MCF 10A (cell line): ENCODE measurements around the gene CYP3A5. TPM values are rescaled to one million over a fixed set of nuclear protein-coding genes. Genes with fewer than 3 reads are reported as not detected.
A peak's percentile ranks its signal among the peaks of the same experiment; 100 is the strongest.
"Not testable (repeated sequence)": the region's sequence is repeated elsewhere in the genome, so short reads cannot be mapped to it uniquely, and the experiment has no call there.

Experiments
- BruUV-seq: library from RNA; stranded (reverse); fragments of 400-500 nt; replicated peaks from 2 replicates; lab custom pipeline; 2021; lab: Mats Ljungman, UMichigan
- CTCF ChIA-PET: fragments of 300-600 bp; sonication (Branson Sonifier 250); formaldehyde crosslinking; extraction: SDS; loops from one replicate; lab custom pipeline; 2021; ENCODE audit warnings: antibody characterized with exemption, inconsistent platforms; lab: Yijun Ruan, JAX
- POLR2A ChIA-PET: fragments of 300-600, 350-650 bp; sonication (Branson Sonifier 250); formaldehyde crosslinking; extraction: SDS; loops from one replicate; lab custom pipeline; 2020; ENCODE audit warnings: antibody characterized with exemption, inconsistent platforms; lab: Yijun Ruan, JAX
- DNase-seq: peaks from one replicate; pipeline ENCODE4 v3.0.0-alpha.2; 2018; ENCODE audit not compliant: unreplicated experiment
- H3K27ac Mint-ChIP-seq: one replicate; pipeline ENCODE4 v1.8.0; 2022; ENCODE audit warnings: mild to moderate bottlenecking, low read depth, mixed read lengths; ENCODE audit not compliant: unreplicated experiment
- H3K27me3 Mint-ChIP-seq: one replicate; pipeline ENCODE4 v1.8.0; 2022; ENCODE audit warnings: mixed read lengths; ENCODE audit not compliant: insufficient read depth, unreplicated experiment
- H3K36me3 Mint-ChIP-seq: one replicate; pipeline ENCODE4 v1.8.0; 2022; ENCODE audit warnings: mild to moderate bottlenecking, moderate library complexity, mixed read lengths; ENCODE audit not compliant: insufficient read depth, unreplicated experiment
- H3K4me1 Mint-ChIP-seq: one replicate; pipeline ENCODE4 v1.8.0; 2022; ENCODE audit warnings: mixed read lengths; ENCODE audit not compliant: insufficient read depth, unreplicated experiment
- H3K4me3 Mint-ChIP-seq: one replicate; pipeline ENCODE4 v1.8.0; 2022; ENCODE audit warnings: mild to moderate bottlenecking, moderate library complexity, mixed read lengths; ENCODE audit not compliant: unreplicated experiment
- H3K9me3 Mint-ChIP-seq: one replicate; pipeline ENCODE4 v1.8.0; 2022; ENCODE audit warnings: mixed read lengths; ENCODE audit not compliant: unreplicated experiment
- CTCF ChIP-seq: fragments of 200-600 bp; IDR thresholded peaks from one replicate; pipeline ENCODE4 v1.8.0; 2022; ENCODE audit warnings: antibody characterized with exemption, mild to moderate bottlenecking; ENCODE audit not compliant: unreplicated experiment
- intact Hi-C: fragments of 100-400 bp; cut with micrococcal nuclease; formaldehyde crosslinking; loops from 2 replicates; pipeline ENCODE4 v1.14.1; 2022
- total RNA-seq: library from RNA; stranded (reverse); gene quantifications from 2 replicates; pipeline ENCODE4 v1.2.3, GENCODE V29; 2022

CYP3A5 gene
- total RNA-seq, 1 experiment from 2014 or later = 0.58 TPM

- intact Hi-C loops, DNase-seq, H3K4me1 Mint-ChIP-seq, H3K27me3 Mint-ChIP-seq, BruUV-seq, H3K4me3 Mint-ChIP-seq, CTCF ChIA-PET, H3K27ac Mint-ChIP-seq, POLR2A ChIA-PET, H3K36me3 Mint-ChIP-seq: not testable (repeated sequence)
- peaks cover 14% of the 10 kb centered on the region for H3K9me3 Mint-ChIP-seq
Observed at GRCh38 chr7:99685871-99686608, 6.2 kb upstream of the CYP3A5 start.

GRCh38 chr7:99685129-99685758 is 5.4 kb upstream of the CYP3A5 start:
- no peak for TF ChIP-seq CTCF
- Mint-ChIP-seq H3K36me3 (no peaks in the 10 kb centered on the region), H3K27me3 (no peaks in the 10 kb centered on the region), H3K4me3 (no peak overlapping the region), H3K27ac (no peak overlapping the region), H3K4me1 (no peaks in the 10 kb centered on the region), H3K9me3 (peaks cover 21% of the 10 kb centered on the region)
- ChIA-PET POLR2A (no interaction called here), CTCF (no interaction called here)
- intact Hi-C loops = no loop called here
- BruUV-seq = no TSS peak
- no peak for DNase-seq

- no peaks in the 10 kb centered on the region for H3K27me3 Mint-ChIP-seq
- H3K36me3 Mint-ChIP-seq = no peaks in the 10 kb centered on the region
- intact Hi-C loops = no loop called here
- DNase-seq = peak; percentile 42
- no peak for TF ChIP-seq CTCF
- peaks cover 25% of the 10 kb centered on the region for H3K9me3 Mint-ChIP-seq
- ChIA-PET POLR2A (interaction anchor here (1.0 to 2.1 kb wide), 6 partner anchors 16 to 62 kb away, joined by 3 to 11 read pairs (median 6); no protein-coding TSS in a partner anchor), CTCF (no interaction called here)
- no TSS peak for BruUV-seq
- H3K4me3 Mint-ChIP-seq = no peak overlapping the region
- H3K27ac Mint-ChIP-seq = no peak overlapping the region
- peaks cover 16% of the 10 kb centered on the region for H3K4me1 Mint-ChIP-seq
Observed at GRCh38 chr7:99679032-99679399, 780 bp downstream of the CYP3A5 start.

GRCh38 chr7:99677648-99678045 is 2.1 kb downstream of the CYP3A5 start:
- no peak overlapping the region for H3K4me3 Mint-ChIP-seq
- no peak for TF ChIP-seq CTCF
- peaks cover 12% of the 10 kb centered on the region for H3K9me3 Mint-ChIP-seq
- POLR2A ChIA-PET = no interaction called here
- no peaks in the 10 kb centered on the region for H3K27me3 Mint-ChIP-seq
- no peak for DNase-seq
- H3K4me1 Mint-ChIP-seq = peaks cover 20% of the 10 kb centered on the region
- BruUV-seq = no TSS peak
- intact Hi-C loops = no loop called here
- CTCF ChIA-PET = interaction anchor here (0.6 kb wide), 1 partner anchor 292 kb away, joined by 3 read pairs; no protein-coding TSS in a partner anchor
- H3K36me3 Mint-ChIP-seq = no peaks in the 10 kb centered on the region
- H3K27ac Mint-ChIP-seq = no peak overlapping the region
